ENCODE measurements around the gene ZDHHC1.
"Not testable (repeated sequence)": the region's sequence is repeated elsewhere in the genome, so short reads cannot be mapped to it uniquely, and the experiment has no call there.

ZDHHC1 gene

DNA sequence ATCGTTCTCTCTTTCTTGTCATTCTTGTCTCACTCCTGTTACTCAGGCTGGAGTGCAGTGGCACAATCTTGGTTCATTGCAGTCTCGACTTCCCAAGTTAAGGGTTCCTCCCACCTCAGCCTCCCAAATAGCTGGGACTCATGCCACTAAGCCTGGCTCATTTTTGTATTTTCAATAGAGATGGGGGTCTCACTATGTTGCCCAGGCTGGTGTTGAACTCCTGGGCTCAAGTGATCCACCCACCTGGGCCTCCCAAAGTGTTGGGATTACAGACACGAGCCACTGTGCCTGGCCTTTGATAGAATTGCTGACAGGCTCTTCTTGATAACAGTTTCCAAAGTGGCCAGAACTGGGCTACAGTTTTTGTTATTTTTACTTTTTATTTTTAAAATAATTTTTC, 55.2 kb downstream of the ZDHHC1 start:
- TF ChIP-seq, protein P1, sequence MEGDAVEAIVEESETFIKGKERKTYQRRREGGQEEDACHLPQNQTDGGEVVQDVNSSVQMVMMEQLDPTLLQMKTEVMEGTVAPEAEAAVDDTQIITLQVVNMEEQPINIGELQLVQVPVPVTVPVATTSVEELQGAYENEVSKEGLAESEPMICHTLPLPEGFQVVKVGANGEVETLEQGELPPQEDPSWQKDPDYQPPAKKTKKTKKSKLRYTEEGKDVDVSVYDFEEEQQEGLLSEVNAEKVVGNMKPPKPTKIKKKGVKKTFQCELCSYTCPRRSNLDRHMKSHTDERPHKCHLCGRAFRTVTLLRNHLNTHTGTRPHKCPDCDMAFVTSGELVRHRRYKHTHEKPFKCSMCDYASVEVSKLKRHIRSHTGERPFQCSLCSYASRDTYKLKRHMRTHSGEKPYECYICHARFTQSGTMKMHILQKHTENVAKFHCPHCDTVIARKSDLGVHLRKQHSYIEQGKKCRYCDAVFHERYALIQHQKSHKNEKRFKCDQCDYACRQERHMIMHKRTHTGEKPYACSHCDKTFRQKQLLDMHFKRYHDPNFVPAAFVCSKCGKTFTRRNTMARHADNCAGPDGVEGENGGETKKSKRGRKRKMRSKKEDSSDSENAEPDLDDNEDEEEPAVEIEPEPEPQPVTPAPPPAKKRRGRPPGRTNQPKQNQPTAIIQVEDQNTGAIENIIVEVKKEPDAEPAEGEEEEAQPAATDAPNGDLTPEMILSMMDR (IDR thresholded peaks at IDR 0.05; ENCODE audit: low read length, missing control alignments): no peak
- DNase-seq (ENCODE audit: low read depth): no peak
- H3K4me3 ChIP-seq (replicated peaks; ENCODE audit: low read depth, low read length): no peak overlapping the region

DNA sequence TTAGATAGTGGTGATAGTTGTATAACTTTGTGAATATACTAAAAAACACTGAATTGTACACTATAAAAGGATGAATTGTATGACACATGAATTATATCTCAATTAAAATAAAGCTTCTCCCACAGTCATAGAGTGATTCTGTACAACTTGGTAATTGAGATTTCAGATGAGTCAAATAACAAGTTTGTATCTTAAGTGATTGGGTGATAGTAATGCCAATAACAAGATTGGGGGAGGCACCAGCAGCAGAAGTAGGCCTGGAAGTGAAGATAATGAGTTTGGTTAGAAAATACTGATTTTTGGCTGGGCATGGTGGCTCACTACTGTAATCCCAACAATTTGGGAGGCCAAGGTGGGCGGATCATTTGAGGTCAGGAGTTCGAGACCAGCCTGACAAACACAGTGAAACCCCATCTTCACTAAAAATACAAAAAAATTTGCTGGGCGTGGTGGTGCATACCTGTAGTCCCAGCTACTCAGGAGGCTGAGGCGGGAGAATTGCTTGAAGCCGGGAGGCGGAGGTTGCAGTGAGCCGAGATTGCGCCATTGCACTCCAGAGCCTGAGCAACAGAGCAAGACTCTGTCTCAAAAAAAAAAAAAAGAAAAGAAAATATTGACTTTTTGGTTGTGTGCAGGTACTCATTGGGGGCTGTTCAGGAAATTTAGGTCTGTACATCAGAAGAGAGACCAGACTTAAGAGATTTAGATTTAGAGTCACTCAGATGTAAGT, 56.6 kb downstream of the ZDHHC1 start:
- DNase-seq (ENCODE audit: low read depth); H3K4me3 ChIP-seq (replicated peaks; ENCODE audit: low read depth, low read length): not testable (repeated sequence)

DNA sequence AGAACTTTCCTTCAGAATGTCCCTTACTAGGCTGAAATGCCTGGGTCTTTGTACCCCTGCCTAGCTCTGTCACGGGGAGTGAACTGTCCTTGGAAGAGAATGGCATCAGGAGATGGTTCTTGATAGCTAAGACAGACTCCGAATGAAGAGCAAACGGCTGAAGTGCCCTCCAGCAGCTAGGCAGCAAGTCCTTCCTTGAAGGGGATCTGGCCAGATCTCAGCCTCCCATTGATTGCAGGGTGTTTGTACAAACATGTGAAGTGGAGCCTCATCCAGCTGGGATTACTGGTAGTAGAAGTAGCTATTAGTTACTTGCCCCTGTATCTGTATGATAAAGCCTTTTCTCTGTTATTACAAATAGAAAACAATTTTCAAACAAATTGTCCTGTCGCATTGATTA, 58.7 kb downstream of the ZDHHC1 start:
- no peak for DNase-seq (ENCODE audit: low read depth)
- TF ChIP-seq, protein P1 (IDR thresholded peaks at IDR 0.05; ENCODE audit: low read length, missing control alignments): no peak
- no peak overlapping the region for H3K4me3 ChIP-seq (replicated peaks; ENCODE audit: low read depth, low read length)

DNA sequence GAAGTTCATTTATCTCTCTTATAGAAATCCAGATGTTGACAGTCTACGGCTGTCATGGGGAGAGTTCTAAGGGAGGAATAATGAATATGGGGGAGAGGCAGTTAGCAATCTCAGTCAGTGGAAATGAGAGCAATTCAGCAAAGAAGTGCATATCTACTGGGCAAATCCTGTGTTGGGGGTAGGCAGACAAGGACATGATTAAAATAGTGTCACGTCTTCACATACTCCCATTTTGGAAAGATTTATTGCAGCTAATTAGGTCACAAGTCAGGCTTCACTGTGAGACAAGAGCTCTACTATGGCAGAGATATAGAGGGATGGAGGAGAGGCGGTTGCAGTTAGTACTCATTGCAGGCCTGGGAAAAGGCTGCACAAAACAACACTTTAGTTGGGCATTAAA, 59.9 kb downstream of the ZDHHC1 start:
- TF ChIP-seq, protein P1 (IDR thresholded peaks at IDR 0.05; ENCODE audit: low read length, missing control alignments): no peak
- DNase-seq (ENCODE audit: low read depth): no peak
- H3K4me3 ChIP-seq (replicated peaks; ENCODE audit: low read depth, low read length): no peak overlapping the region

DNA sequence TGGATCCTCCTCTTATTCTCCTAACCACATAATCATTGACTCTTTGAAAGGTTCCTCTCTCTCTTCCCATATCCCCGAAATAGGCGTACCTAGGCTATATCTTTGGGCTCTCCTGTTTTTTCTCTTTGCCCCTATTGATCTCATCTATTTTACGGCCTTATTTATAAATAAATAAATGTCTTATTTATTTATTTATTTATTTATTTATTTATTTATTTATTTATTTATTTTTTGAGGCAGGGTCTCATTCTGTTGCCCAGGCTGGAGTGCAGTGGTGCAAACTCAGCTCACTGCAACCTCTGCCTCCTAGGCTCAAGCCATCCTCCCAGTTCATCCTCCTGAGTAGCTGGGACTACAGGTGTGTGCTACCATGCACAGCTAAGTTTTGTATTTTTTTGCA, 63.8 kb downstream of the ZDHHC1 start:
- H3K4me3 ChIP-seq (replicated peaks; ENCODE audit: low read depth, low read length); DNase-seq (ENCODE audit: low read depth): not testable (repeated sequence)

DNA sequence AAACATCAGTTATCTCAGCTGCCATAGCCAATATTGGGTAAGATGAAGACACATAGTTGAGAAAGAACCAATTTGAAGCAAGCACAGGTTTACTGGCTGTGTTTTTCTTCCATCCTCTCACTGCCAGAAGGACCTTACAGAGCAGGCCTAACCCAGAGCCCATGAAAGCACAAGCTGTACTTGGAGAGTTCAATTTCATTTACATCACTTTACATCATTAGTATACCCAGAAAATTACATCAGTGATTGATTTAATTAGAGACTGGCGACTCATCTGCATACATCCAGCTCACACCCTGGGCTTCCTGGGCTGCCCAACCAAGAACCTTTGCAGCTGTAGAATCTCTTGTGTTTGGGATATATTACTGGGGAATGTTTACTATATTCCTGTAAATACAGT, 66.0 kb downstream of the ZDHHC1 start:
- no peak for DNase-seq (ENCODE audit: low read depth)
- no peak overlapping the region for H3K4me3 ChIP-seq (replicated peaks; ENCODE audit: low read depth, low read length)
- TF ChIP-seq, protein P1 (IDR thresholded peaks at IDR 0.05; ENCODE audit: low read length, missing control alignments): no peak

DNA sequence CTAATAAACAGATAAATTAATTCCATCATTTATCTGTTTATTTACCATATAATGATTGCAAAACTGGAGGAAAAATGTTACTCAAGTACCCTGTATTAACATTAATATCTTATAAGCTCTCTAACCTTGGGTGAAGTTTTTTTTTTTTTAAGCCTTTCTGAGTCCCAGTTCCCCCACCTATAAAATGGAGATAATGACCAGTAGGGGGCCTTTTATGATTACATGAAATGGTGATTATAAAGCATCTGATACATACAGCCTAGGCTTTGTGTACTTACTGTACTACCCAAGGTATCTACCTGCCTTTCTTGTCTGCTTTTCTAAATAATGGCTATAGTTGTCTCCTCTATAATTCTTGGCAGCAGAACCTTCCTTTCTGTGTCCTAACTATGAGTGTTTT, 67.1 kb downstream of the ZDHHC1 start:
- H3K4me3 ChIP-seq (replicated peaks; ENCODE audit: low read depth, low read length): no peak overlapping the region
- TF ChIP-seq, protein P1 (IDR thresholded peaks at IDR 0.05; ENCODE audit: low read length, missing control alignments): peak; percentile 46
- DNase-seq (ENCODE audit: low read depth): peak; percentile 41

DNA sequence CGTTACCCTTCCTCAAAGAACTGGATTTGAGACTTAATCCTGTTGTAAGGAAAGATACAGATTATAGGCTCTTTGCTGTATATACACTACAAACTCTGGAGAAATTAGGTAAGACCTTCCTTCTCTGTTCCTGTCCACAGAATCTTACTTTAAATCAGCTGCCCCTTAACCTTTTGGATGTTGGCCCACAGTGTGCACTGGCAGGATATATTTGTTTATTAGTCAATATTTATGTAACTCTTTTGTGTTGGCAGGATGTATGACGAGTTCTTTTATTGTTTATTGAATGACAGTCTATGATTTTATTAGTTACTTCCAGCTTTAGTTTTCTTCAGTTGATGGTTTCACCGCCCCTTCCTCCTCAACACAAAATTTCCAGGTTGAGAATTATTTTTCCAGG, 69.9 kb downstream of the ZDHHC1 start:
- no peak for DNase-seq (ENCODE audit: low read depth)
- no peak overlapping the region for H3K4me3 ChIP-seq (replicated peaks; ENCODE audit: low read depth, low read length)
- TF ChIP-seq, protein P1 (IDR thresholded peaks at IDR 0.05; ENCODE audit: low read length, missing control alignments): no peak
